HFFc6 (cell line): ENCODE results near the gene SFPQ. TPM values are rescaled to one million over a fixed set of nuclear protein-coding genes. Genes with fewer than 3 reads are reported as not detected.

Experiments
- DNase-seq: peaks from one replicate; pipeline ENCODE4 v3.0.0-alpha.2; 2018
- H3K27ac Mint-ChIP-seq: 2 replicates; pipeline ENCODE4 v1.8.0; 2020; ENCODE audit warnings: mild to moderate bottlenecking, mixed read lengths
- H3K27me3 Mint-ChIP-seq: 2 replicates; pipeline ENCODE4 v1.8.0; 2021; ENCODE audit warnings: mild to moderate bottlenecking, moderate library complexity, mixed read lengths; ENCODE audit not compliant: insufficient read depth
- H3K36me3 Mint-ChIP-seq: 2 replicates; pipeline ENCODE4 v1.8.0; 2021; ENCODE audit warnings: low read depth, mixed read lengths
- H3K4me1 Mint-ChIP-seq: 2 replicates; pipeline ENCODE4 v1.8.0; 2020; ENCODE audit warnings: low read depth, mixed read lengths
- H3K4me3 Mint-ChIP-seq: 2 replicates; pipeline ENCODE4 v1.8.0; 2020; ENCODE audit warnings: mild to moderate bottlenecking, moderate library complexity, mixed read lengths
- H3K9me3 Mint-ChIP-seq: 2 replicates; pipeline ENCODE4 v1.8.0; 2020; ENCODE audit warnings: mild to moderate bottlenecking, mixed read lengths
- CTCF ChIP-seq: fragments of 200-600 bp; sonication (generic); IDR thresholded peaks from 2 replicates; pipeline ENCODE4 v1.5.0; 2021; ENCODE audit warnings: antibody characterized with exemption, mild to moderate bottlenecking
- total RNA-seq, 6 experiments: library from RNA; stranded (reverse); fragmentation: NEBNext Ultra II Directional; extraction: Animal tissue kit (Norgen Biotek cat#: 25700); gene quantifications; 2 replicates in 1 of 6; 3 replicates in 5 of 6; pipeline ENCODE4 v1.2.3, GENCODE V29; 2021

SFPQ gene
- total RNA-seq, 6 experiments from 2014 or later = 144 to 254 (median 222) TPM

GRCh38 chr1:35210321-35211119 is 17.6 kb upstream of the SFPQ start:
- H3K4me3 Mint-ChIP-seq = no peak overlapping the region
- TF ChIP-seq CTCF = no peak
- H3K4me1 Mint-ChIP-seq = peaks cover 12% of the 10 kb centered on the region
- no peak overlapping the region; the same call in 1 of the 2 replicates for H3K27ac Mint-ChIP-seq
- no peaks in the 10 kb centered on the region for H3K9me3 Mint-ChIP-seq
- H3K36me3 Mint-ChIP-seq = no peaks in the 10 kb centered on the region
- no peaks in the 10 kb centered on the region for H3K27me3 Mint-ChIP-seq
- DNase-seq = no peak

GRCh38 chr1:35203295-35203694 is 10.3 kb upstream of the SFPQ start:
- peaks cover 14% of the 10 kb centered on the region for H3K4me1 Mint-ChIP-seq
- no peak overlapping the region for H3K4me3 Mint-ChIP-seq
- no peaks in the 10 kb centered on the region for H3K36me3 Mint-ChIP-seq
- DNase-seq = no peak
- no peaks in the 10 kb centered on the region; the same call in 1 of the 2 replicates for H3K27me3 Mint-ChIP-seq
- TF ChIP-seq CTCF = no peak
- no peak overlapping the region for H3K27ac Mint-ChIP-seq
- H3K9me3 Mint-ChIP-seq = no peaks in the 10 kb centered on the region

- peak; percentile 80 for DNase-seq
- Mint-ChIP-seq H3K27ac (no peak overlapping the region), H3K36me3 (no peaks in the 10 kb centered on the region), H3K27me3 (no peaks in the 10 kb centered on the region; the same call in 1 of the 2 replicates), H3K4me1 (peaks cover 14% of the 10 kb centered on the region), H3K4me3 (peak overlapping the region; percentile 34; the same call in 1 of the 2 replicates), H3K9me3 (no peaks in the 10 kb centered on the region)
- TF ChIP-seq CTCF = peak; percentile 92
Measured at GRCh38 chr1:35202048-35202719, 9.2 kb upstream of the SFPQ start.

GRCh38 chr1:35201631-35202030 is 8.7 kb upstream of the SFPQ start:
- Mint-ChIP-seq H3K36me3 (no peaks in the 10 kb centered on the region), H3K4me1 (peaks cover 19% of the 10 kb centered on the region), H3K9me3 (no peaks in the 10 kb centered on the region), H3K4me3 (no peak overlapping the region), H3K27ac (no peak overlapping the region), H3K27me3 (no peaks in the 10 kb centered on the region; the same call in 1 of the 2 replicates)
- no peak for TF ChIP-seq CTCF
- no peak for DNase-seq

- peak; percentile 73 for TF ChIP-seq CTCF
- Mint-ChIP-seq H3K36me3 (peaks cover 47% of the 10 kb centered on the region), H3K27ac (peak overlapping the region; percentile 97), H3K4me1 (peaks cover 64% of the 10 kb centered on the region), H3K27me3 (peaks cover 15% of the 10 kb centered on the region), H3K4me3 (peak overlapping the region; percentile 99), H3K9me3 (no peaks in the 10 kb centered on the region; the same call in 1 of the 2 replicates)
- DNase-seq = peak; percentile 52
Measured at GRCh38 chr1:35192056-35192852, 691 bp downstream of the SFPQ start.
